ENCODE results near the gene ATP6V0A1.

DNA sequence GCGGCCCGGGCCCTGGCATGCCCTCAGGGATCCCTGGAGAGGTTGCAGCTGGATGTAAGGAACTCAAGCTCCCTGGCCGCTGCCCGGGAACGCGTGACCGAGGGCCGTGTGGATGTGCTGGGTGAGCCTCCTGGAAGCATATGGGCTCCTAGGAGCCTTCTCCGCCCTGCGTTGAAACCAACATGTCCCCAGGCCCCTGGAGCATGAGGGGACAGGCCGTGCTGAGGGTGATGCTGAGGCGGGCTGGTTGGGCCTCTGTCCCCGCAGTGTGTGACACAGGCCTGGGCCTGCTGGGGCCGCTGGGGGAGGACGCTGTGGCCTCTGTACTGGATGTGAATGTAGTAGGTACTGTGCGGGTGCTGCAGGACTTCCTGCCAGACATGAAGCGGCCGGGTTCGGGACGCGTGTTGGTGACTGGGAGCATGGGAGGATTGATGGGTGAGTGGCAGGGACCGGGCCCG lies 88.4 kb downstream of the ATP6V0A1 start:
- TF ChIP-seq ZNF274 (IDR thresholded peaks at IDR 0.05; ENCODE audit: low read depth, low read length) (no peak), YY1 (IDR thresholded peaks at IDR 0.05; ENCODE audit: insufficient read depth, insufficient read length) (no peak), SUZ12 (IDR thresholded peaks at IDR 0.05; ENCODE audit: extremely low read depth, insufficient read depth, insufficient read length) (no peak)

Measured in NT2/D1 (cell line).